Brain pericyte (primary cell): ENCODE measurements around the gene GPATCH1.
"Not testable (repeated sequence)": the region's sequence is repeated elsewhere in the genome, so short reads cannot be mapped to it uniquely, and the experiment has no call there.

Experiments
- DNase-seq: peaks from one replicate; pipeline ENCODE4 v3.0.0-alpha.2; 2012; ENCODE audit warnings: low read depth, low spot score

GPATCH1 gene

DNA sequence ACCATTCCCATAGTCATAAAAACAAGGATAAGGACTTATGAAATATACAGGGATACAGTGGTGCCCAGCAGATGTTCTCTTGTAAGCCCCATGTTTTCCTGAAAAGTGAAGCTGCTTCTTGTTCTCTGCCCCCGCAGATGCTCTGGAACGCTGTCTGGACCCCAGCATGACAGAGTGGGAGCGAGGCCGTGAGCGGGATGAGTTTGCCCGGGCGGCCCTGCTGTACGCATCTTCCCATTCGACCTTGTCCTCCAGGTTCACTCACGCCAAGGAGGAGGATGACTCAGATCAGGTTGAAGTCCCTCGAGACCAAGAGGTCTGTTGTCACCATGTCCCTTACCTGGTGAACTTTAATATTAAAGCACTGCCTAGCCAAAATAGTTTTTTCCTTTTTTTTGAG lies 30.6 kb downstream of the GPATCH1 start:
- DNase-seq, result no peak

GRCh38 chr19:33114312-33114711 lies 33.3 kb downstream of the GPATCH1 start:
- DNase-seq, result no peak

DNA sequence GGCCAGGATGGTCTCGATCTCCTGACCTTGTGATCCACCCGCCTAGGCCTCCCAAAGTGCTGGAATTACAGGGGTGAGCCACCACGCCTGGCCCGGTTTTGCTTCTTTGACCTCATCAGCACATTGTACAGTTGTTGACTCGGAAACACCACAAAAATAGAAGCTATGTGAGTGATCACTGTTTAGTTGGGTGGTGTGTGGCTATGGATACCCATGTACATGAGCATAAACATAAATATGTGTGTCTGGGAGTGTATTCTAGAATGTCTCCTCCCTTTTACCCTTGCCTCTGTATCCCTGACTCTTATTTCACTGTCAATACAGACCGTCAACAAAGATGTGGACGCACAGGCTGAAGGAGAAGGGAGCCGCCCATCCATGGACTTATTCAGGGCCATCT lies 36.5 kb downstream of the GPATCH1 start:
- no peak for DNase-seq

GRCh38 chr19:33118643-33119042 lies 37.7 kb downstream of the GPATCH1 start:
- no peak for DNase-seq

DNA sequence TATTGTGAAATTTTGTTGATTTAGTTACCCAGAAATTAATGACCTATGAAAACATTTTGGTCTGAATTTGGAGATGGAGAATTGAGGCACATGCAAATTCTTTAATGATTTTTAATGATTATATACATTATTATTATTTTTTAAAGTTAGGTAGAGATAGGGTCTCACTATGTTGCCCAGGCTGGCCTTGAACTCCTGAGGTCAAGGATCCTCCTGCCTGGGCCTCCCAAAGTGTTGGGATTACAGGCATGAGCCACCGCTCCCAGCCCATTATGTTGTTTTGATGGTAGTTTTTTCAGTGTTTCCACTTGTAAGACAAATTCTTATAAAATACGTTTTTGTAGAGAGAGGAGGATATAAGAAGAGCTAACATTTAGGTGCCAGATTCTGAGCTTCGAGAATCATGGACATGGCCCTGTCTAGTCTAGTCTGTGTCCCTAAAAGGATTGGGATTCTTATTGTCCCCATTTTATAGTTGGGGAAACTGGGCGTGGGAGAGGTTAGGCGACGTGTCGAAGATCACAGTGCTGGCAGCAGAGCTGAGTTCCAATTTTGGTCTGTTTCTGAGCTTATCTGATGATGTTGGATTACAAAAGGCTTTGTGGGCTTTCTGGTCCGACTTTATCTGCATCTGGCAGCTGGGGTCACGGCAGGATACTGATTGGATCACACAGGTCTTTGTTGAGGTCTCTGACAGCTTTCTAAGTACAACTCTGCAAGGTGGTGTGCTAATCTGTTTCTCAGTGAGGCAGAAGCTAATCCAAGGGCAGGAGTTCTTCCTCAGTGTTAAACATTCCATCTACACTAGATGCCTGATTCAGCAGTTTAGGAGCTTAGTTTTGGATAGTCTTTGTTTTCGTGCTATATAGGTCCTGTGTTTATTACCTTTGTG lies 43.5 kb downstream of the GPATCH1 start:
- DNase-seq, result no peak

GRCh38 chr19:33125929-33126388 lies 45.0 kb downstream of the GPATCH1 start:
- DNase-seq, result no peak

DNA sequence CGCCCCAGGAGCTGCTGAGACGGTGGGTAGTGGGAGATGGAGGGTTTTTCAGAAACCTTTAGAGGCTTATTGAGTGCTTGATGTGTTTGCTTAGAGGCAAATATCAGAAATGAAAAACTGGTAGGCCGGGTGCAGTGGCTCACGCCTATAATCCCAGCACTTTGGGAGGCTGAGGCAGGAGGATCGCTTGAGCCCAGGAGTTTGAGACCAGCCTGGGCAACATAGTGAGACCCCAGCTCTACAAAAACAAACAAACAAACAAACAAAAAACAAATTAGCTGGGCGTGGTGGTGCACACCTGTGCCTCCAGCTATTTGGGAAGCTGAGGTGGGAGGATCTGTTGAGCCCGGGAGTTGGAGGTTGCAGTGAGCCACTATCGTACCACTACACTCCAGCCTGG lies 45.7 kb downstream of the GPATCH1 start:
- not testable (repeated sequence) for DNase-seq

DNA sequence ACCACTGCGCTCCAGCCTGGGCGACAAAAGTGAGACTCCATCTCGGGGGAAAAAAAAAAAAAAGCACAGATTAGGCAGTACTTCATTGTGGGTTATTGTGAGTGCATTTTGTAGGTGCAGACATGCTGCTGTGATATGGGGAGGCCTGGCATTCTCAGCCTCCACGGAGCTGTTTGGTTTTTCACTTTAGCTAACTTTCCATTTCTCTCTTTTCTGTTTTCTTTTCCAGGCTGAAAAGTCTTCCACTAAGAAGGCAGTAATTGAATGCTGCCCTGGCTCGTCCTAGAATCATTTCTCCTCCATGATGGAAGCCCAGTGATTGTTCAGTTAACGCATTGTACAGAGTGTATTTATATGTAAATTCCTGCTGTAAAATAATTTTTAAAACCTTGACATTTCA lies 48.9 kb downstream of the GPATCH1 start:
- DNase-seq, result no peak

GRCh38 chr19:33130433-33130832 lies 49.5 kb downstream of the GPATCH1 start:
- no peak for DNase-seq

DNA sequence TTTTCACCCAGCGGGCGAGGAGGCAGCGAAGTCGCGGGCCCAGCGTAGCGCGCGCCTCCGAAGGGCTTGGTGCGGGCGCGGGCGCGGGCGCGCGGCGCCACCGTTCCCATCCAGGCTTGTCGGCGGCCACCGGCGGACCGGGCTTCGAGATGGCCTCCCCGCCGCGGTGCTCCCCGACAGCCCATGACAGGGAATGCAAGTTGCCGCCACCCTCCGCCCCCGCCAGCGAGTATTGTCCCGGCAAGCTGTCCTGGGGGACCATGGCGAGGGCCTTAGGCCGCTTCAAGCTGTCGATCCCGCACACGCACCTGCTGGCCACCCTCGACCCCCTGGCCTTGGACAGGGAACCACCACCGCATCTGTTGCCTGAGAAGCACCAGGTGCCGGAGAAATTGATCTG lies 51.0 kb downstream of the GPATCH1 start, which contains the start of gene WDR88:
WDR88 (plus strand) TSS at position 94 of the 400 bp plus-strand sequence; CDS start at position 150, 56 bp downstream.
- DNase-seq, result no peak

- no peak for DNase-seq
Measured at GRCh38 chr19:33132425-33132824, 51.4 kb downstream of the GPATCH1 start.

DNA sequence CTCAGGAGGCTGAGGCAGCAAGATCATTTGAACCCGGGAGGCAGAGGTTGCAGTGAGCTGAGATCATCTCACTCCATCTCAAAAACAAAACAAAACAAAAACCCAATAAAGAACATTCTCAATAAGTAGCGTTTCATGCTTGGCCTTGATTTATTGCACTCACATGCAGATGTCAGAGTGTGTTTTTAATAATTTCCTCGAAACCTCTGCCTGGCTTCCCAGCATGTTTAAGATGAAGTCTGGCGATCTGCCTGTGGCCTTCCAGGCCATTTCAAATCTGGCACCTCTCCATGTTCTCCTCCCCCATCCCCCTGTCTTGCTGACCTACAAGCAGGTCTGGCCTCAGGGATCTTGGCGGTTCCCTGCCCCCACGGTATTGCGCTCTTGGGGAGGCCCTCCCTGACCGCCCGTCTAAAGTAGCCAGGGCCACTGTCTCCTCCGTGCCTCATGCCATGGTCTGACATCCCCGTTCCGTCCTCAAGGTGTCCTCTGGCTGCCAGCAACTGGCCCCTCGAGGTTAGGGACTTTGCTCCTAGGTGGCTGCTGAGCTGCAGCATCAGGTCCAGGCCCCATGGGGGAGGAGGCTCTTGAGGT lies 52.6 kb downstream of the GPATCH1 start:
- no peak for DNase-seq

GRCh38 chr19:33134571-33135041 lies 53.6 kb downstream of the GPATCH1 start:
- DNase-seq, result no peak

DNA sequence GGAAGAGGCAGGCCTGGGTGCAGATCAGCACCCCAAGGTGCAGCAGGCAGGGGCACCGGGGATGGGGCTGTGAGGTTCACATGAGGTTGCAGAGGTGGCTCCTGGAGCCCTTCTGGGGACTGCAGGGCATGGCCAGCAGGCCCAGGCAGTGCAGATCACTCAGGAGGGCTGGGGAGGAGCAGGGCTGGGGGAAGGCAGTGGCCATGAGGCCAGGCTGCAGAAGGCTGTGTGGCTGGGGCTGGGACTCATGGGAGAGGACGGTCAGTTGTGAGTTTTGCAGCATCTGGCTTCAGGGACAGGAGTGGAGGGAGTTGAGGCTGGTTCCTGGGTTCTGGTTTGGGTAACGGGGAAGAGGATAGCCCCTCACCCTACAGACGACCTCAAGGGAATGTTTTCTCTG lies 58.2 kb downstream of the GPATCH1 start:
- DNase-seq, result no peak

DNA sequence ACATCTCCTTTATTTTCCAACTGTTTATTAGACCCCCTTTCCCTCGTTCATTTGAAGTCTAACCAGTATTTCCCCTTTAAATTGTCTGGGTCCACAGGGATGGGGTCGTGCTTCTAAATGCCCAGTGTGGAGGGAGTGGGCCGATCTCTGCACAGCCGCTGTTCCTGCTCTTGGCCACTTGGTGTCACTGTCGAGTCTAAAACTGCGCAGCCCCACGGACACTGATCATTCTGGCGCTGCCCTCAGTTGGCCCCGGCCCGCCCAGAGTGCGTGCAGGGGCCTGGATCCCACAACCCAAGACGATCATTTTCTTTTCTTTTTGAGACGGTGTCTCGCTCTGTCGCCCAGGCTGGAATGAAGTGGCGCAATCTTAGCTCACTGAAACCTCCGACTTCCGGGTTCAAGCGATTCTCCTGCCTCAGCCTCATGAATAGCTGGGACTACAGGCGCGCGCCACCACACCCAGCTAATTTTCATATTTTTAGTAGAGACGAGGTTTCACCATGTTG lies 63.0 kb downstream of the GPATCH1 start:
- DNase-seq, result no peak

DNA sequence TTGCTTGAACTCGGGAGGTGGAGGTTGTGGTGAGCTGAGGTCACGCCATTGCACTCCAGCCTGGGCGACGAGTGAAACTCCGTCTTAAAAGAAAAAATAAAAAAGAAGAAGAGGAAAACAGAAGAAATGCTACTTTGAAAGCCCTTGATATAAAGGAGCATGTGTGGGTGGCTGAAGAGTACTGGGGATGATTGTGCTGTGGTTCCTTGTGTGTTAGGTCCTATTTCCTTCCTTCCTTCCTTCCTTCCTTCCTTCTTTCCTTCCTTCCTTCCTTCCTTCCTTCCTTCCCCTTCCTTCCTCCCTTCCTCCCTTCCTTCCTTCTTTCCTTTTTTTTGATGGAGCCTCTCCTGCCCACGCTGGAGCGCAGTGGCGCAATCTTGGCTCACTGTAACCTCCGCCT lies 65.2 kb downstream of the GPATCH1 start:
- DNase-seq, result no peak

- DNase-seq, result no peak
Measured at GRCh38 chr19:33147538-33147937, 66.6 kb downstream of the GPATCH1 start.

DNA sequence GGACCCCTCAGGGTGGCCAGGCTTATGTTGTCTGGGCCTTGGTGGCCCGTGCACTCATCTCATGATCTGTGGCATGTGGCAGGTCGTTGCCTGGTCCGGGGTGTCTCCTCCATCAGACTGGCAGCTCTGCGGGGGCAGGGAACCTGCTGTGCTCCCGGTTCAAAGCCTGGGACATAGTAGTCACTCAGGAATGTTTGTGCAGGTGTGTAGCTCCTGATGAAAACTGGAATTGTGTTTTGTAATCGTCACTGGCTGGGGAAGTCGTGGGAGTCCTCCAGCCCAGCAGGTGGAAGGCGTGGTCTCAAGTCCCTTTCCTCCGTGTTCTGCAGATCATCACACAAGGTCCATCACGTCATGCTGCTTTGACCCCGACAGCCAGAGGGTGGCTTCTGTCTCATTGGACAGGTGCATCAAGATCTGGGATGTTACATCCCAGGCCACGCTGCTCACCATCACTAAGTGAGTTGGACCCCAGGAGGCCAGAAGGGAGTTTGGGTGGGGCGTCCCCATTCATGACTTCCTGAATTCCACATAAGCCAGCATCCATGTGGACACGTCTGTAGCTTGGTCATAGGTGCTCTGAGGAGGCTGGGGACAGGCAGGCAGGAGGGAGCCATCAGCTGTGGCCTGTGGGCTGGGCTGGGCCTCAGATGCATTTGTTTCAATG lies 70.0 kb downstream of the GPATCH1 start:
- no peak for DNase-seq

- no peak for DNase-seq
Measured at GRCh38 chr19:33152176-33152575, 71.2 kb downstream of the GPATCH1 start.

DNA sequence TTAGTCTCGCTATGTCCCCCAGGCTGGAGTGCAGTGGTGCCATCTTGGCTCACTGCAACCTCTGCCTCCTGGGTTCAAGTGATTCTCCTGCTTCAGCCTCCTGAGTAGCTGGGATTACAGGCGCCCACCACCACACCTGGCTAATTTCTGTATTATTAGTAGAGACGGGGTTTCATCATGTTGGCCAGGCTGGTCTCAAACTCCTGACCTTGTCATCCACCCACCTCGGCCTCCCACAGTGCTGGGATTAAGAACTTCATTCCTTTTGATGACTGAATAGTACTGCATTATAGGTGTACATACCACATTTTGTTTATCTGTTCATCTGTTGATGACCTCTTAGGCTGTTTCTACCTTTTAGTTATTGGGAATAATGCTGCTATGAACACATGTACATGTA lies 71.6 kb downstream of the GPATCH1 start:
- not testable (repeated sequence) for DNase-seq

DNA sequence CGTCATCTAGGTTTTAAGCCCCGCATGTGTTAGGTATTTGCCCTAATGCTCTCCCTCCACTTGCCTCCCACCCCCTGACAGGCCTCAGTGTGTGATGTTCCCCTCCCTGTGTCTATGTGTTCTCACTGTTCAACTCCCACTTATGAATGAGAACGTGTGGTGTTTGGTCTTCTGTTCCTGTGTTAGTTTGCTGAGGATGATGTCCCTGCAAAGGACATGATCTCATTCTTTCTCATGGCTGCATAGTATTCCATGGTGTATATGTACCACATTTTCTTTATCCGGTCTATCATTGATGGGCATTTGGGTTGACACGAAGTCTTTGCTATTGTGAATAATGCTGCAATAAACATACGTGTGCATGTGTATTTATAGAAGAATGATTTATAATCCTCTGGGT lies 73.3 kb downstream of the GPATCH1 start:
- DNase-seq, result not testable (repeated sequence)

DNA sequence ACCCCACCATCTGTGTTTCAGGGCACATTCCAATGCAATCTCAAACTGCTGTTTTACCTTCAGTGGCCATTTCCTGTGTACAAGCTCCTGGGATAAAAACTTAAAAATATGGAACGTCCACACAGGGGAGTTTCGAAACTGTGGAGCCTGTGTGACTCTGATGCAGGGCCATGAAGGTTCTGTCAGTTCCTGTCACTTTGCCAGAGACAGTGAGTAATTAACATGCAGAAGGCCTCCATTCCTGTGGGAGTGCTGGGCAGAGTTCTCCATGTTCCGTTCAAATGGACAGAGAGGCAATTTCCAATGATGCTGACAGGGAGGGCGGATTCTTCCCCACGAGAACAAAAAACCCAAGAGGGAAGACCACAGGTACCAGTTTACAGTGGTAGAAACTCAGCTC lies 75.4 kb downstream of the GPATCH1 start:
- no peak for DNase-seq
